22Rv1 (cell line): ENCODE data around the gene AP1S2.

Experiments
- CTCF ChIP-seq: fragments of 450-650 bp; IDR thresholded peaks from 2 replicates; pipeline ENCODE4 v1.5.1; 2017; ENCODE audit warnings: mild to moderate bottlenecking
- ZFX ChIP-seq: fragments of 450-650 bp; IDR thresholded peaks from 2 replicates; pipeline ENCODE4 v1.6.1; 2017; ENCODE audit warnings: antibody characterized with exemption, borderline replicate concordance

DNA sequence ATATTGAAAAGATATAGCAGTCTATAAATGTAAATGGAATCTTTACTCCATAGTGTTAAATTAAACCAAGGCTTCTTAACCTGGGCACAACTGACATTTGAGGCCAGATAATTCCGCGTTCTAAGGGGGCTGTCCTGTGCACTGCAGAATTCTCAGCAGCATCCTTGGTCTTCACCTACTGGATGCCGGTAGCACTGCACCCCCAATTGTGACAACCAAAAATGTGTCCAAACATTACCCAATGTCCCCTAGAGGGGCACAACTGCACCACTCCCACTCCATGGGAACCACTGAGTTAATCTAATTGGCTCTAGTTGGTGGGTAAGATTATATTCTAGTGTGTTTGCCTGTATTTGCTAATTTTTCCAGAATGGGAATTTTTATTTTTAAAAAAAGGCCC lies 16.6 kb downstream of the AP1S2 start:
- TF ChIP-seq CTCF, result no peak
- TF ChIP-seq ZFX, result no peak
